PC-9 (cell line): ENCODE data around the gene HECTD1. TPM values are rescaled to one million over a fixed set of nuclear protein-coding genes. Genes with fewer than 3 reads are reported as not detected.
"Not testable (repeated sequence)": the region's sequence is repeated elsewhere in the genome, so short reads cannot be mapped to it uniquely, and the experiment has no call there.

Experiments used
- BruUV-seq: library from RNA; stranded (reverse); fragments of 400-500 nt; replicated peaks from 2 replicates; lab custom pipeline; 2021; lab: Mats Ljungman, UMichigan
- CTCF ChIA-PET: fragments of 300-600 bp; sonication (Branson Sonifier 250); formaldehyde crosslinking; loops from one replicate; lab custom pipeline; 2022; ENCODE audit warnings: antibody characterized with exemption; lab: Charles Lee
- POLR2A ChIA-PET: fragments of 300-600 bp; sonication (Branson Sonifier 250); formaldehyde crosslinking; loops from one replicate; lab custom pipeline; 2022; ENCODE audit warnings: antibody characterized with exemption; ENCODE audit not compliant: unreplicated experiment; lab: Charles Lee
- DNase-seq, 2 experiments: peaks; one replicate each; pipeline versions ENCODE4 v3.0.0 to v3.0.0-alpha.2; 2015 to 2022; ENCODE audit warnings: mixed read lengths in 1 of 2
- H2AFZ ChIP-seq: fragments of 200-600 bp; sonication (generic); 2 replicates; pipeline ENCODE4 v1.8.1; 2017; ENCODE audit warnings: antibody characterized with exemption
- H3F3A ChIP-seq: fragments of 200-600 bp; sonication (generic); 2 replicates; pipeline ENCODE4 v1.8.1; 2017; ENCODE audit warnings: antibody characterized with exemption, mild to moderate bottlenecking, low read depth; ENCODE audit not compliant: insufficient read depth
- H3K27ac ChIP-seq: fragments of 200-600 bp; sonication (generic); 2 replicates; pipeline ENCODE4 v1.6.1; 2016; ENCODE audit warnings: mixed run types
- H3K27me3 ChIP-seq: fragments of 200-600 bp; sonication (generic); 2 replicates; pipeline ENCODE4 v1.6.1; 2016; ENCODE audit warnings: low read depth, mixed run types; ENCODE audit not compliant: insufficient read depth
- H3K36me3 ChIP-seq: fragments of 200-600 bp; sonication (generic); 2 replicates; pipeline ENCODE4 v1.6.1; 2016; ENCODE audit warnings: low read depth, mixed run types
- H3K4me1 ChIP-seq: fragments of 200-600 bp; sonication (generic); replicated peaks from 2 replicates; pipeline ENCODE4 v1.6.1; 2016; ENCODE audit warnings: mixed run types; ENCODE audit not compliant: insufficient read depth
- H3K4me2 ChIP-seq: fragments of 200-600 bp; sonication (generic); 2 replicates; pipeline ENCODE4 v1.6.1; 2017; ENCODE audit warnings: mixed run types
- H3K4me3 ChIP-seq: fragments of 200-600 bp; sonication (generic); 2 replicates; pipeline ENCODE4 v1.6.1; 2016; ENCODE audit warnings: mixed run types
- H3K79me2 ChIP-seq: fragments of 200-600 bp; sonication (generic); 2 replicates; pipeline ENCODE4 v1.6.1; 2017; ENCODE audit warnings: low read depth, mixed run types
- H3K9me2 ChIP-seq: fragments of 200-600 bp; sonication (generic); 2 replicates; pipeline ENCODE4 v1.8.1; 2017; ENCODE audit warnings: mild to moderate bottlenecking; ENCODE audit not compliant: insufficient read depth
- H3K9me3 ChIP-seq: fragments of 200-600 bp; sonication (generic); 2 replicates; pipeline ENCODE4 v1.8.1; 2016; ENCODE audit warnings: low read depth; ENCODE audit not compliant: insufficient read depth
- H4K20me1 ChIP-seq: fragments of 200-600 bp; sonication (generic); 2 replicates; pipeline ENCODE4 v1.8.1; 2017; ENCODE audit not compliant: insufficient read depth
- EZH2 ChIP-seq: fragments of 200-600 bp; sonication (generic); IDR thresholded peaks from 2 replicates; pipeline ENCODE4 v1.8.0; 2017; ENCODE audit warnings: antibody characterized with exemption, low read depth
- intact Hi-C: fragments of 100-400 bp; cut with micrococcal nuclease; formaldehyde crosslinking; loops from one replicate; pipeline ENCODE4 v1.10.0; 2022; ENCODE audit not compliant: unreplicated experiment
- total RNA-seq: library from RNA; stranded (reverse); gene quantifications from 2 replicates; pipeline ENCODE4 v1.2.3, GENCODE V29; 2021
- TF ChIP-seq, protein P1 (sequence below): fragments of 200-600 bp; sonication (generic); conservative IDR thresholded peaks from 2 replicates; pipeline ENCODE4 v1.6.1; 2017; ENCODE audit warnings: mixed run types, antibody characterized with exemption, mild to moderate bottlenecking, moderate library complexity

Gene HECTD1
- total RNA-seq, 1 experiment from 2014 or later: 93.9 TPM

DNA sequence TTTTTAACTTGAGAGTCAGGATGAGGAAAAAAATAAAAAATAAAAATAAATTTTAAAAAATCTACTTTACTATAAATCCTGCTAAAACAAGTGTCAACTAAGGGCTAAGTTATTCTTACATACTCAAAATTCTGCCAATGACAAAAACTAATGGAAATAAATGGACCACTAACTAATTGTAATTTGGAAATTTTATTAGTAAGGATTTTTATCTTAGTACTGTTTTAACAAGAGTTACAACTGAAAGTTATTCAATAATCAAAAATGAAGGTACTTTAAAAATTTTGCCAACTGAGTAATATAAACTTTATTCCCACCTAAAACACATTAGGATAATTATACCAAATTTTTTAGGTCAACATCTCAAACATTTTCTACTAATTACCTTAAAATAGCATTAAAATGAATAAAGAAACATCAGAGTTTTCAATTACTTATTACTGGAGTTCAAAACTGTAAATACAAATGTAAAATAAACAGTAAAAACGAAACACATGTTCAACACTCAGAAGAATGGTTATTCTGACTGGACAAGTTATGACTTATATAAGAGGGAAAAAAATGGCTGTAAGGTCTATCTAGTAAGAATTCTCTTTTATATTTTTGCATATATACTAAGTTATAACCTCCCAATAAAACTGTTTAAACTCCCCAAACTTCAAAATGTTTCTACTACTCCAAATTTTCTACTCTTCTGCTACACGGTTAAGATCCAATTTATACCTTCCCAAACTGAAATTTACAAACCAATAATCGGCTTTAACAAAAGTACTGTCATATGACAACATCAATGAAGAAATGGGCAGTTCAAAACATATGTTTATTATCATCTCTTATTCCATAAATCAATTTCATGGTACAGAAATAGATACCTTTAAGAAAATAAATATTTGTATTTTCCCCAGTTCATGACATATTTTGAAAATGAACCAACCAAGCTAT is 2.7 kb downstream of the HECTD1 start:
- ChIA-PET CTCF (interaction anchor here (0.6 to 0.7 kb wide), 2 partner anchors 84 to 1228 kb away, joined by 4 to 5 read pairs; no protein-coding TSS in a partner anchor), POLR2A (interaction anchor here (0.7 kb wide), 1 partner anchor 121 kb away, joined by 12 read pairs; no protein-coding TSS in a partner anchor)
- H3K4me3 ChIP-seq: peak overlapping the region; percentile 82
- no peak overlapping the region for H3K27ac ChIP-seq
- 0 out of 2 replicates have a peak, but pooled peaks cover 5% of the 10 kb centered on the region for H3K36me3 ChIP-seq
- H3K79me2 ChIP-seq: peaks cover 69% of the 10 kb centered on the region
- DNase-seq: no peak
- no peaks in the 10 kb centered on the region for H3K27me3 ChIP-seq
- peaks cover 13% of the 10 kb centered on the region; the same call in 1 of the 2 replicates for H3F3A ChIP-seq
- BruUV-seq: no TSS peak
- H2AFZ ChIP-seq: no peak overlapping the region
- TF ChIP-seq, protein P1, sequence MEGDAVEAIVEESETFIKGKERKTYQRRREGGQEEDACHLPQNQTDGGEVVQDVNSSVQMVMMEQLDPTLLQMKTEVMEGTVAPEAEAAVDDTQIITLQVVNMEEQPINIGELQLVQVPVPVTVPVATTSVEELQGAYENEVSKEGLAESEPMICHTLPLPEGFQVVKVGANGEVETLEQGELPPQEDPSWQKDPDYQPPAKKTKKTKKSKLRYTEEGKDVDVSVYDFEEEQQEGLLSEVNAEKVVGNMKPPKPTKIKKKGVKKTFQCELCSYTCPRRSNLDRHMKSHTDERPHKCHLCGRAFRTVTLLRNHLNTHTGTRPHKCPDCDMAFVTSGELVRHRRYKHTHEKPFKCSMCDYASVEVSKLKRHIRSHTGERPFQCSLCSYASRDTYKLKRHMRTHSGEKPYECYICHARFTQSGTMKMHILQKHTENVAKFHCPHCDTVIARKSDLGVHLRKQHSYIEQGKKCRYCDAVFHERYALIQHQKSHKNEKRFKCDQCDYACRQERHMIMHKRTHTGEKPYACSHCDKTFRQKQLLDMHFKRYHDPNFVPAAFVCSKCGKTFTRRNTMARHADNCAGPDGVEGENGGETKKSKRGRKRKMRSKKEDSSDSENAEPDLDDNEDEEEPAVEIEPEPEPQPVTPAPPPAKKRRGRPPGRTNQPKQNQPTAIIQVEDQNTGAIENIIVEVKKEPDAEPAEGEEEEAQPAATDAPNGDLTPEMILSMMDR: no peak
- TF ChIP-seq EZH2: no peak
- peak overlapping the region; percentile 96 for H3K4me2 ChIP-seq
- peaks cover 6% of the 10 kb centered on the region; the same call in 1 of the 2 replicates for H4K20me1 ChIP-seq
- H3K4me1 ChIP-seq: peaks cover 28% of the 10 kb centered on the region
- intact Hi-C loops: no loop called here
- no peaks in the 10 kb centered on the region for H3K9me3 ChIP-seq
- H3K9me2 ChIP-seq: no peaks in the 10 kb centered on the region

DNA sequence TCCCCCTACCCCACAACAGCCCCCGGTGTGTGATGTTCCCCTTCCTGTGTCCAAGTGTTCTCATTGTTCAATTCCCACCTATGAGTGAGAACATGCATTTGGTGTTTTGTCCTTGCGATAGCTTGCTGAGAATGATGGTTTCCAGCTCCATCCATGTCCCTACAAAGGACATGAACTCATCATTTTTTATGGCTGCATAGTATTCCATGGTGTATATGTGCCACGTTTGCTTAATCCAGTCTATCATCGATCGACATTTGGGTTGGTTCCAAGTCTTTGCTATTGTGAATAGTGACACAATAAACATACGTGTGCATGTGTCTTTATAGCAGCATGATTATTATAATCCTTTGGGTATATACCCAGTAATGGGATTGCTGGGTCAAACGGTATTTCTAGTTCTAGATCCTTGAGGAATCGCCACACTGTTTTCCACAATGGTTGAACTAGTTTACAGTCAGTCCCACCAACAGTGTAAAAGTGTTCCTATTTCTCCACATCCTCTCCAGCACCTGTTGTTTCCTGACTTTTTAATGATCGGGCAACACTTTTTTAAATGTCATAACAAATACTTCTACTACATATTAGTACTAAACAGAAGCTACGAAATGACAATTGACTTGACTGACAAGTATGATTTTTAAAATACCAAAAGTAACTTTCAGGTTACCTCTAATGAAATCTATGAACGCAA is 3.5 kb downstream of the HECTD1 start:
- H3K4me3 ChIP-seq, DNase-seq, H3K27me3 ChIP-seq, H3K9me2 ChIP-seq, intact Hi-C loops, POLR2A ChIA-PET, BruUV-seq, H3K9me3 ChIP-seq, H2AFZ ChIP-seq, H4K20me1 ChIP-seq, H3F3A ChIP-seq, H3K4me2 ChIP-seq, H3K36me3 ChIP-seq, H3K27ac ChIP-seq: not testable (repeated sequence)
- Histone ChIP-seq H3K79me2 (peaks cover 72% of the 10 kb centered on the region), H3K4me1 (peaks cover 24% of the 10 kb centered on the region)
- CTCF ChIA-PET: interaction anchor here (0.7 kb wide), 1 partner anchor 1229 kb away, joined by 4 read pairs; no protein-coding TSS in a partner anchor

DNA sequence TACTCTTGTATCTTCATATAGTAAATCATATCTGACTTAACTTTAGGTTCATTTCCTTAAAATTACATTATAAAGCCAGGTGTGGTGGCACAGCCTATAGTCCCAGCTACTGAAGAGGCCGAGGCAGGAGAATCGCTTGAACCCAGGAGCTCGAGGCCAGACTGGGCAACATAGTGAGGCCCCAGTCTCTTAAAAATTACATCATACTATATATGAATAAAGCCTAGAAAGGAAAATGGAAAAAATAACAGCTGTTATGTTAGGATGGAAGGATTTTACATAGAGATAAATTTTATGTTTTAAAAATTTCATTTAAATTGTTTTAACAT is 4.2 kb downstream of the HECTD1 start:
- Histone ChIP-seq H3K9me3 (no peaks in the 10 kb centered on the region), H3F3A (peaks cover 2% of the 10 kb centered on the region; the same call in 1 of the 2 replicates), H3K36me3 (0 out of 2 replicates have a peak, but pooled peaks cover 5% of the 10 kb centered on the region), H3K27ac (no peak overlapping the region), H3K79me2 (peaks cover 78% of the 10 kb centered on the region), H3K4me3 (no peak overlapping the region), H3K9me2 (no peaks in the 10 kb centered on the region), H2AFZ (no peak overlapping the region), H4K20me1 (peaks cover 6% of the 10 kb centered on the region; the same call in 1 of the 2 replicates), H3K27me3 (no peaks in the 10 kb centered on the region), H3K4me1 (peaks cover 17% of the 10 kb centered on the region), H3K4me2 (no peak overlapping the region)
- intact Hi-C loops: no loop called here
- CTCF ChIA-PET: no interaction called here
- no TSS peak for BruUV-seq
- POLR2A ChIA-PET: interaction anchor here (0.6 kb wide), 1 partner anchor 327 kb away, joined by 8 read pairs; no protein-coding TSS in a partner anchor
- DNase-seq: no peak
- no peak for TF ChIP-seq EZH2
- TF ChIP-seq, protein P1: no peak
